Activated CD8-positive, alpha-beta T cell treated with anti-CD3 and anti-CD28 coated beads for 36 hours (primary cell): Measurements from ENCODE around the gene KCNIP3. TPM values are rescaled to one million over a fixed set of nuclear protein-coding genes. Genes with fewer than 3 reads are reported as not detected.

ENCODE experiments used
- ATAC-seq: fragments of 200-7000 bp; cut with Tn5 transposase; one replicate; pipeline ENCODE4 v1.10.0; 2021; ENCODE audit warnings: mild to moderate bottlenecking, moderate library complexity
- CTCF ChIA-PET: fragments of 350-600 bp; sonication (Branson Sonifier 250); formaldehyde crosslinking; loops from one replicate; lab custom pipeline; 2021; ENCODE audit warnings: antibody characterized with exemption; lab: Charles Lee
- POLR2A ChIA-PET: fragments of 350-600 bp; sonication (Branson Sonifier 250); formaldehyde crosslinking; loops from one replicate; lab custom pipeline; 2021; ENCODE audit warnings: antibody characterized with exemption; lab: Charles Lee
- DNase-seq: peaks from one replicate; pipeline ENCODE4 v3.0.0-alpha.2; 2020
- H3K27ac Mint-ChIP-seq: one replicate; pipeline ENCODE4 v1.8.0; 2021; ENCODE audit warnings: mild to moderate bottlenecking, mixed read lengths
- H3K27me3 Mint-ChIP-seq: one replicate; pipeline ENCODE4 v1.8.0; 2021; ENCODE audit warnings: mixed read lengths
- H3K36me3 Mint-ChIP-seq: one replicate; pipeline ENCODE4 v1.8.0; 2021; ENCODE audit warnings: low read depth, mixed read lengths
- H3K4me1 Mint-ChIP-seq: one replicate; pipeline ENCODE4 v1.8.0; 2021; ENCODE audit warnings: low read depth, mixed read lengths
- H3K4me3 Mint-ChIP-seq: one replicate; pipeline ENCODE4 v1.8.0; 2021; ENCODE audit warnings: mild to moderate bottlenecking, moderate library complexity, mixed read lengths
- H3K9me3 Mint-ChIP-seq: one replicate; pipeline ENCODE4 v1.8.0; 2021; ENCODE audit warnings: mixed read lengths
- intact Hi-C: fragments of 100-400 bp; cut with micrococcal nuclease; formaldehyde crosslinking; loops from one replicate; pipeline ENCODE4 v1.10.0; 2022
- total RNA-seq, 2 experiments: library from RNA; stranded (reverse); gene quantifications; one replicate each; pipeline ENCODE4 v1.2.3, GENCODE V29; 2021
- TF ChIP-seq, protein P1 (sequence below): fragments of 200-600 bp; IDR thresholded peaks from one replicate; pipeline ENCODE4 v1.8.0; 2022; ENCODE audit warnings: antibody characterized with exemption, mild to moderate bottlenecking

The KCNIP3 gene
- total RNA-seq, 2 experiments from 2014 or later = not detected

DNA sequence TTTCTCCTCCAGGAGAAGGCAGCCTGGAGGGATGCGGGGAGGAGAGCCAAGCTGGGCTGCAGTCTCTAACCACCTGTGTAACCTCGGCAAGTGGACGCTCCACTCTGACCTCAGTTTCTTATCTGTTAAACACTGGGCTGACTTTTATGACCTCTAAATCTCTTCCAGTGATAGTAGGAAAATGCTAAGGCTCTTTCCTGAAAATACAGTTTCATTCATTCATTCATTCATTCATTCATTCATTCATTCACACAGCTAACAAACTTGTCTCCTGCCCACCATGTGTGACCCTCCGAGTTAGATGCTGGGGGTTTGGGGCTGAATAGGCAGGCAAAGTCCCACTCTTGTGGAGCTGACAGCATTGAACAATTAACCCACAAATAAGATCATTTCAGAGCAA, 13.6 kb upstream of the KCNIP3 start:
- no peaks in the 10 kb centered on the region for H3K9me3 Mint-ChIP-seq
- no peaks in the 10 kb centered on the region for H3K4me1 Mint-ChIP-seq
- ChIA-PET CTCF (no interaction called here), POLR2A (no interaction called here)
- no peaks in the 10 kb centered on the region for H3K27me3 Mint-ChIP-seq
- H3K27ac Mint-ChIP-seq = no peak overlapping the region
- no peaks in the 10 kb centered on the region for H3K36me3 Mint-ChIP-seq
- DNase-seq (no peak), ATAC-seq (no peak)
- intact Hi-C loops = no loop called here
- TF ChIP-seq, protein P1, sequence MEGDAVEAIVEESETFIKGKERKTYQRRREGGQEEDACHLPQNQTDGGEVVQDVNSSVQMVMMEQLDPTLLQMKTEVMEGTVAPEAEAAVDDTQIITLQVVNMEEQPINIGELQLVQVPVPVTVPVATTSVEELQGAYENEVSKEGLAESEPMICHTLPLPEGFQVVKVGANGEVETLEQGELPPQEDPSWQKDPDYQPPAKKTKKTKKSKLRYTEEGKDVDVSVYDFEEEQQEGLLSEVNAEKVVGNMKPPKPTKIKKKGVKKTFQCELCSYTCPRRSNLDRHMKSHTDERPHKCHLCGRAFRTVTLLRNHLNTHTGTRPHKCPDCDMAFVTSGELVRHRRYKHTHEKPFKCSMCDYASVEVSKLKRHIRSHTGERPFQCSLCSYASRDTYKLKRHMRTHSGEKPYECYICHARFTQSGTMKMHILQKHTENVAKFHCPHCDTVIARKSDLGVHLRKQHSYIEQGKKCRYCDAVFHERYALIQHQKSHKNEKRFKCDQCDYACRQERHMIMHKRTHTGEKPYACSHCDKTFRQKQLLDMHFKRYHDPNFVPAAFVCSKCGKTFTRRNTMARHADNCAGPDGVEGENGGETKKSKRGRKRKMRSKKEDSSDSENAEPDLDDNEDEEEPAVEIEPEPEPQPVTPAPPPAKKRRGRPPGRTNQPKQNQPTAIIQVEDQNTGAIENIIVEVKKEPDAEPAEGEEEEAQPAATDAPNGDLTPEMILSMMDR = no peak
- H3K4me3 Mint-ChIP-seq = no peak overlapping the region

DNA sequence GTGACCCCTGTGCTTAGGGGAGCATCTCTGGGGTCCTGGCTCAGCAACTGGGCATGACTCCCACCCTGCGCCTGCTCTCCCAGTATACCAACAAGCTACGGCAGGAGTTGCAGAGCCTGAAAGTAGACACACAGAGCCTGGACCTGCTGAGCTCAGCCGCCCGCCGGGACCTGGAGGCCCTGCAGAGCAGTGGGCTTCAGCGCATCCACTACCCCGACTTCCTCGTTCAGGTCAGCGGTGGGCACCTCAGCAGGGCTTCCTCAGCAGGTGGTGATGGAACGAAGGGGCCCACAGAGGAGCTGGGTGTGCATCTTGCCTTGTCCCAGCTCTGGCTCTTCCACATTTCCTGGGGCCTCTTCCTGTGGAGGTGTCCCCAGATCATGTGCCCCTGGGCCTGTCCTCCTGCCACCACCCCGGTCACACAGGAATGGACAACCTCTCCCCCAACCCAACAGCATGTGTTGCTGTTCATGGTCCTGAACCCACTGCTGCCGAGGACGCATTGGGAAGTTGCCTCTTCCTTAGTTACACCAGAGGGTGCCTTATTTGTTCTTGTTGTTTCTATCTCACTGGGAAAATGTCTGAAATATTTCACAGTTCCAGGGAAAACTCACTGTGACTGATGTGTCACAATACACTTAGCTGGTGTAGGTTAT, 12.1 kb upstream of the KCNIP3 start:
- H3K27ac Mint-ChIP-seq = no peak overlapping the region
- DNase-seq = no peak
- H3K4me1 Mint-ChIP-seq = no peaks in the 10 kb centered on the region
- H3K27me3 Mint-ChIP-seq = no peaks in the 10 kb centered on the region
- H3K36me3 Mint-ChIP-seq = no peaks in the 10 kb centered on the region
- H3K4me3 Mint-ChIP-seq = no peak overlapping the region
- intact Hi-C loops = no loop called here
- ChIA-PET POLR2A (no interaction called here), CTCF (no interaction called here)
- peaks cover under 1% of the 10 kb centered on the region for H3K9me3 Mint-ChIP-seq
- TF ChIP-seq, protein P1 = no peak
- no peak for ATAC-seq

DNA sequence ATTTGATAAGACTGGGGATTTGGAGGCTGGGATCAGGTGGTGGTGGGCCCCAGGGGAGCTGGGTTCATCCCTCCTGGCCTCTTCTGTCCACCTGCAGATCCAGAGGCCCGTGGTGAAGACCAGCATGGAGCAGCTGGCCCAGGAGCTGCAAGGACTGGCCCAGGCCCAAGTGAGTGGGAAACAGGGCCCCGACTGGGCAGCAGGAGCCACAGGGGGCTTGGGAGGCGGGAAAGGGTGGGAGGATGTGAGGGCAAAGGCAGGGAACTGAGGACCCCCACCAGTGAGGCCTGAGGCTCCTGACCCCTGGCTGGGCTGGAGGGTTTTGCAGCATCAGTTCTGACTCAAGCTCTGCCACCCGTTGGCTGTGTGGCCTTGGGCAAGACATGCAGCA, 11.6 kb upstream of the KCNIP3 start:
- intact Hi-C loops = no loop called here
- H3K27me3 Mint-ChIP-seq = no peaks in the 10 kb centered on the region
- POLR2A ChIA-PET = no interaction called here
- TF ChIP-seq, protein P1 = no peak
- H3K4me3 Mint-ChIP-seq = no peak overlapping the region
- DNase-seq = no peak
- CTCF ChIA-PET = no interaction called here
- no peak overlapping the region for H3K27ac Mint-ChIP-seq
- H3K4me1 Mint-ChIP-seq = no peaks in the 10 kb centered on the region
- H3K36me3 Mint-ChIP-seq = no peaks in the 10 kb centered on the region
- H3K9me3 Mint-ChIP-seq = peaks cover 6% of the 10 kb centered on the region
- no peak for ATAC-seq

GRCh38 chr2:95287336-95287735, 9.8 kb upstream of the KCNIP3 start:
- no peaks in the 10 kb centered on the region for H3K27me3 Mint-ChIP-seq
- TF ChIP-seq, protein P1 = no peak
- peaks cover 15% of the 10 kb centered on the region for H3K9me3 Mint-ChIP-seq
- intact Hi-C loops = no loop called here
- no peak for DNase-seq
- no peak overlapping the region for H3K27ac Mint-ChIP-seq
- CTCF ChIA-PET = interaction anchor here (1.9 kb wide), 1 partner anchor 56 kb away, joined by 5 read pairs; no protein-coding TSS in a partner anchor
- no peak overlapping the region for H3K4me3 Mint-ChIP-seq
- no peak for ATAC-seq
- no peaks in the 10 kb centered on the region for H3K4me1 Mint-ChIP-seq
- POLR2A ChIA-PET = no interaction called here
- H3K36me3 Mint-ChIP-seq = no peaks in the 10 kb centered on the region

GRCh38 chr2:95287806-95288205, 9.3 kb upstream of the KCNIP3 start:
- Mint-ChIP-seq H3K36me3 (no peaks in the 10 kb centered on the region), H3K4me1 (no peaks in the 10 kb centered on the region), H3K4me3 (no peak overlapping the region), H3K27ac (no peak overlapping the region), H3K27me3 (no peaks in the 10 kb centered on the region), H3K9me3 (peaks cover 15% of the 10 kb centered on the region)
- ATAC-seq (no peak), DNase-seq (no peak)
- POLR2A ChIA-PET = no interaction called here
- intact Hi-C loops = no loop called here
- TF ChIP-seq, protein P1 = no peak
- CTCF ChIA-PET = interaction anchor here (1.9 kb wide), 1 partner anchor 56 kb away, joined by 5 read pairs; no protein-coding TSS in a partner anchor
